22Rv1 (cell line): ENCODE results near the gene ZNF789.

Experiments
- CTCF ChIP-seq: fragments of 450-650 bp; IDR thresholded peaks from 2 replicates; pipeline ENCODE4 v1.5.1; 2017; ENCODE audit warnings: mild to moderate bottlenecking
- ZFX ChIP-seq: fragments of 450-650 bp; IDR thresholded peaks from 2 replicates; pipeline ENCODE4 v1.6.1; 2017; ENCODE audit warnings: antibody characterized with exemption, borderline replicate concordance

DNA sequence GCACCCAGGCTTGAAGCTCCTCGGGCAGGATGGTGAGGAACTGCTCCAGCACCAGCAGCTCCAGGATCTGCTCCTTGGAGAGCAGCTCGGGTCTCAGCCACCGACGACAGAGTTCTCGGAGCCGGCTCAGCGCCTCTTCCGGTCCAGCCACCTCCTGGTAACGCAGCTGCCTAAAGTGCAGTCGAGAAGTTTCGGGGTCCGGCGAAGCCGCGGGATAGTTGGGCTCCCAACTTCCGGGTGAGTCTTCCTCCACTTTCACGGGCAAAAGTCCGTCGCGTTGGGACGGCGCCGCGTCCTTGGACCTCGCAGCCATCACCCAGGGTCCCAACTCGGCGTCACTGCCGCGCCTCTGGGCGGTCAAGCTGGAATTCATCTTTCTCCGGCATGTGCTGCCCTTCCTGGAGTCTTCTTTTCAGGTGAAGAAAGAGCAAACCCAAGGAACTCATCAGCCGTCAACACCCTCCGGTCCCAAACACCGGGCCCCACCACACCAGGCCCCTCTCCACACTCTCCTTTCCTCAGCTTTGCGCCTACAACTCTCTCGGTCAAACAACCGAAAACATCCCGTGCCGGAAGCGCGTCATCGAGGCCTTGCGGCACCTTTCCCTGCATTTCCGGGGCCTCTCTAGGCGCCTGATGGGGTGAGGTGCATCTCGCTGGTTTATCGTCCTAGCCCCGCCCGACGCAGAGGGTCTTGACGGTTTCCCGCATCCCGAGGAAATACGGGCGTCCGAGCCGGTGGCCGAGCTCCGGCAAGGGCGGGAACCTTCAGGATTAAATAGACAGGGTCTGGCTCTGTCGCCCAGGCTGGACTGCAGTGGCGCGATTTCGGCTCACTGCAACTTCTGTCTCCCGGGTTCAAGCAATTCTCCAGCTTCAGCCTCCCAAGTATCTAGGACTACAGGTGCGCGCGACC is 27.3 kb downstream of the ZNF789 start, which contains the start of gene ZNF394:
- TF ChIP-seq CTCF (peak; percentile 11; the same call in 1 of the 2 replicates), ZFX (no peak)
